Measurements from ENCODE around the gene NUBP1. TPM values are rescaled to one million over a fixed set of nuclear protein-coding genes. Genes with fewer than 3 reads are reported as not detected.

The NUBP1 gene
- total RNA-seq, 1 experiment from 2014 or later: 31.5 TPM

DNA sequence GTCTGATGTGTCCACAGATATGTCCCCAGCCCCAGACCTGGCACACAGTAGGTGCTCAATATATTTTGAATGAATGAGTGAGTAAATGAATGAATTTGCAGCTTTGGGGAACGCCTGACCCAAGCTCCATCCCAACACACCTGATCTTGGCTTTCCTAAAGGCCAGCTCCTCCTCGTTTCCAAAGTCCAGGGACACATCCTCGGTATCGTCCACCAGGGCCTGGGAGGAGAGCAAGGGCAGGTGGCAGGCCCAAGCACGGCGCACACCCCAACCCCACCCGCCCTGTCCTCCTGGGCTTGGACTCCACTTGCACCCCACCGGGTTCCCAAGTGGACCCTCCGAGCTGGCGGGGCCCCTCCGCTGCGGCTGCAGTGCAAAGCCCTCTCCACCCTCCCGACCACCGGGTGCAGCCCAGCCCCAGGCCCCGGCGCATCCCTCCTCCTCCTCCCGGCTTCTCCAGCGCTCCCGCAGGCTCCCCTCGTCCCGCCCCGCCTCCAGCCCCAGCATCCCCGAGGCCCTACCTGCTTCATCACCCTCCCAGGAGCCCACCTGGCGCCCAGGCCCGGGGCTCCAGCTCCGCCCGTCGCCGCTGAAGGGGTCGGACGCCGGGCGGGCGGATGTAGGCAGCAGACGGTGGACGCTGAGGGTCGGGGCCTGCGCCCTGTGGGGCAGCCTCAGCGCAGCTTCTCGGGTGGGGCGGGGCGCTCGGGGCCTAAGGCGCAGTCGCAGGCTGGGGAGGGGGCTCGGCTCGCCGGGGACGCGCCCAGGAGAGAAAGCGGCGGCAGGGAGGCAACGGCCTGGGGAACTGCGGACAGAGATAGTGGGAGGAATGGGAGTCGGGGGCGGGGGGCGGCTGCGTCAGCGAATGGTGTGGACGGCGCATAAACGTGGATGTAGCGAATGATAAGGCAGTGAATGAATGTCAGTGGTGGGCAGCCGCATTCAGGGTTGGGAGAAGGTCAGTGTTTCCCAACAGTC, 74.6 kb downstream of the NUBP1 start, which contains the start of gene TVP23A (continued):
- TF ChIP-seq EZH2phosphoT487 (IDR thresholded peaks at IDR 0.05; ENCODE audit: borderline replicate concordance): no peak

Other genes with a start within 250 kb of the NUBP1 start
- gene EMP2, start 163.2 kb upstream of the NUBP1 start, total RNA-seq (2021; ENCODE audit: unreplicated experiment): 32.6 TPM
- gene TEKT5, start 48.9 kb upstream of the NUBP1 start, total RNA-seq (2021; ENCODE audit: unreplicated experiment): 0.37 TPM
- not detected for gene TVP23A, start 75.0 kb downstream of the NUBP1 start, total RNA-seq (2021; ENCODE audit: unreplicated experiment)
- gene CIITA, start 133.4 kb downstream of the NUBP1 start, total RNA-seq (2021; ENCODE audit: unreplicated experiment): 0.25 TPM
- gene DEXI, start 198.6 kb downstream of the NUBP1 start, total RNA-seq (2021; ENCODE audit: unreplicated experiment): 37.8 TPM
- 18.0 TPM for gene CLEC16A, start 200.7 kb downstream of the NUBP1 start, total RNA-seq (2021; ENCODE audit: unreplicated experiment)